TTC549 (cell line): ENCODE measurements around the gene ARFGAP2.
"Not testable (repeated sequence)": the region's sequence is repeated elsewhere in the genome, so short reads cannot be mapped to it uniquely, and the experiment has no call there.

Experiments used
- FAIRE-seq: peaks from 2 replicates; lab custom pipeline; 2012; peaks lifted over from hg19 to GRCh38; lab: Jason Lieb, UNC

ARFGAP2 gene

DNA sequence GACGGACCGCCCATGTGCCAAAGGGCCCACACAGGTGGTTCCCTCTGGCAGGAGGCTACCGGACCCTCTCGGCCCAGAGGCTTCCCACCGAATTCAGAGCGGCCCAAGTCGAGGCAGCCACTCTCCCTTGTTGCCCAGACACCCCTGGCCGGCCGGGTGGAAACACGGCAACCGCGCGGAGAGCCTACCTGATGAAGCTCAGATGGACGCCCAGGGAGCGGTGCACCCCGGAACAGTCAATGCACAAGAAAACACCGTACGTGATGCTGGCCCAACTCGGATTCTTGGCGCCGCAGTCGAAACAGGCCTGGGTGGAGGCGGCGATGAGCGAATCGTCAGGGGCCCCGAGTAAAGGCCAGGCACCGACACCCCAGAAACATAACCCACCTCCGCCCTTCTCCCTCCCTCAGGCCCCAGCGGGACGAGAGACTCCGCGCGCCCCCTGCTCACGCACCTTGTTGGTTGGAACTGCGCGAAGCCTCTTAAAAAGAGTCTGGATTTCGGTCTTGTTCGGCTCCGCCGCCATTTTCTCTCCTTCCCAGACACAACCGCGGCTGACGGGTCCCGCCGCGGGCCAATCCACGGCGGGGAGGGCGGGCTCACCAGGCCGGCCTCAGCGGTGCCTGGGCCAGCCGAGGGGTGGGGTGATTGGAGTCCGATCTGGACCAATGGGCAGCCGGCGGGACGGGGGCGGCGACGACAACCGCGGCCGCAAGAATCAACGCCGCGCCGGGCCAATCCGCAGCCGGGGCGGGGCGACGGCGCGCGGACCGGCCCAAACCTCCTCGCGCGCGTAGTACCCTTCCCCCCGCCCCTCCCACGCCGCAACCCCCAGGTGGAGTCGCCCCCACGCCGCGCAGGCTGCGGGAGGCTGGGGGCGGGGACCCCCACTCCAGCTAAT is at the start of gene ARFGAP2:
Gene ARFGAP2 (minus strand): TSS at position 552 of the 901 bp plus-strand sequence. CDS start 26 bp downstream, at position 526.
- peak; percentile 37 for FAIRE-seq

DNA sequence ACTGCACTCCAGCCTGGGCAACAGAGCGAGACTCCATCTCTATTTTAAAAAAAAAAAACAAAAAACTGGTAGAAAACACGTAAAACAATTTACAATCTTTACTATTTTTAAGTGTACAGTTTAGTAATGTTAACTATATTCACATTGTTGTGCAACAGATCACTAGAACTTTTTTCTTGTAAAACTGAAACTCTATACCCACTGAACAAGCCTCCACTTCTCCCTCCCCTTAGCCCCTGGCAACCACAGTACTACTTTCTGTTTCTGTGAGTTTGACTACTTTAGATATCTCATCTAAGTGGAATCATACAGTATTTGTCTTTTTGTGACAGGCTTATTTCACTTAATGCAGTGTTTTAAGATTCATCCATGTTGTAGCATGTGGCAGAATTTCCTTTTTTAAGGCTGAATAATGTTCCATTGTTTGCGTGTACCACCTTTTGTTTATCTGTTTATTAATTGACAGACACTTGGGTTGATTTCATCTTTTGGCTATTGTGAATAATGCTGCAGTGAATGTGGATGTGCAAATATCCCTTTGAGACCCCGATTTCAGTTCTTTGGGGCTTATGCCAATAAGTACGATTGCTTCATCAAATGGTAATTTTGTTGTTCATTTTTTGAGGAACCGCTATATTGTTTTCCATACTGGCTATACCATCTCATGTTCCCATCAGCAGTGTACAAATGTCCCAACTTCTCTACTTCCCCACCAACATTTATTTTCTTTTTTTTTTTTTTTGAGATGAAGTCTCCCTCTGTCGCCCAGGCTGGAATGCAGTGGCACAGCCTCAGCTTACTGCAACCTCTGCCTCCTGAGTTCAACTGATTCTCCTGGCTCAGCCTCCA is 49.1 kb upstream of the ARFGAP2 start:
- FAIRE-seq, result no peak

GRCh38 chr11:47222696-47223095 is 46.0 kb upstream of the ARFGAP2 start:
- no peak for FAIRE-seq

DNA sequence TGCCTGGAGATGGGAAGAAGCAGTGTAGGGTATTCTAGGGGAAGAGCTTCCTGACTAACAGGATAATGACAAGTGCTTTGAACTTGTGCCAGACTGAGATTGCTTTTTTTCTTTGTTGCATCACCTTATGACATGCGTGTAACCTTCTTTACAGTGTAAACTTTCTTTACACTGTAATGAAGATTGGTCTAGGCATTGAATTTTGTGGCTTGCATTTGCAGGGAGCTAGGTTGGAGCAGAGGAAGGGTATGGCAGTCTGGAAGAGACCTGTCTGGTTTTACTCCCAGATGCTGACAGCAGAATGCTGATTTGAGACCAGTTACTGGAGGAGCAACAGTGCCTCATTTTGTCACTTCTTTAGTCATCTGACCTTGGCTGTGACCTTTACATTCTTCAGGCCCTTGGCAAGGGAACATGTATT is 43.7 kb upstream of the ARFGAP2 start:
- no peak for FAIRE-seq

DNA sequence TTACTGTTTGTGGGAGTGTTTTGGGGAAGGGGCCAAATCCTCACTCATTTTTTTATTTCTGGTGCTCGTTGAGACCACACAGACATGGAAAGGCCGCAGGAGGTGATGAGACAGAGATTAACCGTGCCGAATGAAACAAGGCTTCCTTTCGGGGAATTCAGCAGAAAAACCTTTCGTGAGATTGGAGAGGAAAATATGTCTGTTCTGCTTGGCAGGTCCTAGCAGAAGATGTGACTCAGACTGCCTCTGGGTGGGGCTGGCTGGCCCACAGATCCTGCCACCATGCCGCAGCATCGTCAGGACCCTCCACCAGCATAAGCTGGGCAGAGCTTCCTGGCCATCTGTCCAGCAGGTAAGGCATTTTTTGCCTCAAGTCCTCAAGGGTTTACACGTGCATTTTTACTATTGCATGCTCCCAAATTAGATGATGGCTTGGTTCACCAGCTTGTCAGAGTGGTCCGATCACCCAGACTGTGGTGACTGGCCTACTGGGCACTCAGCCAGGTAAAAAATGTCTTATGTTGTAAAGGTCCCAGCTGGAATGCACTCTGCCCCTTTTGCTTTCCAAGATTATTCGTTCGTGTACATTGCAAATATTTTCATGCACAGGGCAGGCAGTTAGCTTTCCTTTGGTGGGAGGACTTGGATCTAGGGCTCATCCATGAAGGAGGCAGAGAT is 39.6 kb upstream of the ARFGAP2 start:
- no peak for FAIRE-seq

DNA sequence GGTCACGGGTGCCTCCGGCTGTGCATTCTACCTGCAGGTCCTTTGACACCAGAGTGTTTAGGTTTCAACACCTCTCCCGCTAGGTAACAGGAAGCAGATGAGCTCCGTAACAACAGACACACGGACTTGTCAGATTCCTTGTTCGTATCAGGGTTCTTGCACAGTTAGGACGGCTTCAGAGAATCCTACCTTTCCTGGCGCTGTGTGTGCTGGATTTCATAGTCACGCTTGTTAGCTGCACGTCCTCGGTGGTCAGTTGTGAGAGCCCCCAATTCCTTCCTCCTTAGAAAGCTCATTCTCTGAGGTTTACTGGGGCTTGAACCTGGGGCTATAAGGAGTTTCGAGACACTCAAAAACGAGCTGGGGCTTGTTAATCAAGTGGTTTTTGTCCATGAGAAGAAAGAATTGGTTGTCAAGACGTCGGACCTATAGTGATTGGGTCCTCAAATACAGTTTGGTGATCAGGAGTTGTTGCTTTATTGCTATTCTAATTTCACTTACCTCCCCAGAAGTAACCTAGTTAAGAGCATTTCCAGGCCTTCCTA is 38.8 kb upstream of the ARFGAP2 start:
- FAIRE-seq, result no peak

DNA sequence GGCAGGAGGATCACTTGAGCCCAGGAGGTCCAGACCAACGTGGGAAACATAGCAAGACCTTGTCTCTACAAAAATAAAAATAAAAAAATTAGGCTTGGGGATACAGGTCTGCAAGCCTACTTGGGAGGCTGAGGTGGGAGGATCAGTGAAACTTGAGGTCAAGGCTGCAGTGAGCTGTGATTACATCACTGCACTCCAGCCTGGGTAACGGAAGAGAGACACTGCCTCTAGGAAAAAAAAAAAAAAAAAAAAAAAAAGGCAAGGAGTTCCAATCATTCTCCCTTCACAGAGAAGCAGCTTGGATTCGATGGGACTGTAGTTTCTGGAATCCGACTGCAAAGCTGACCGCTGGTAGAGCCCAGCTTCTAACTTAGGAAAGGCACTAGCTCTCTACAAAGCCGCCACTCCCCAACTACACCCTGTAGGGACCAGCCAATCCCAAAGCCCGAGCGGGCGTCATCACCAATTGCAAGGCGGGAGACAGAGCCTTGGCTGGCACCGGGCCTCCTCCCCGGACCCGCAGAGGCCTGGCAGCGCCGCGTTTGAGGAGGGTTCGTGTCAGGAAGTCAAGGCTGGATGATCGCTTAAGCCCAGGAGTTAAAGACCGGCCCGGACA is 37.4 kb upstream of the ARFGAP2 start:
- no peak for FAIRE-seq

- no peak for FAIRE-seq
Observed at GRCh38 chr11:47212938-47213337, 36.3 kb upstream of the ARFGAP2 start.

- no peak for FAIRE-seq
Observed at GRCh38 chr11:47208628-47209027, 31.9 kb upstream of the ARFGAP2 start.

DNA sequence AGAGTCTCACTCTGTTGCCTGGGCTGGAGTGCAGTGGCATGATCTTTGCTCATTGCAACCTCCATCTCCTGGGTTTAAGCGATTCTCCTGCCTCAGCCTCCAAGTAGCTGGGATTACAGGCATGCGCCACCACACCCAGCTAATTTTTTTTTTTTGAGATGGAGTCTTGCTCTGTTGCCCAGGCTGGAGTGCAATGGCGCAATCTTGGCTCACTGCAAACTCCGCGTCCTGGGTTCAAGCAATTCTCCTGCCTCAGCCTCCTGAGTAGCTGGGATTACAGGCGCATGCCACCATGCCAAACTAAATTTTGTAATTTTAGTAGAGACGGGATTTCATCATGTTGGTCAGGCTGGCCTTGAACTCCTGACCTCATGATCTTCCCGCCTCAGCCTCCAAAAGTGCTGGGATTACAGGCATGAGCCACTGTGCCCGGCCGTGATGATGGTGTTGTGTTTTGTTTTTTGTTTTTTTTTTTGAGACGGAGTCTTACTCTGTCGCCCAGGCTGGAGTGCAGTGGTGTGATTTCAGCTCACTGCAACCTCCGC is 31.4 kb upstream of the ARFGAP2 start:
- not testable (repeated sequence) for FAIRE-seq

DNA sequence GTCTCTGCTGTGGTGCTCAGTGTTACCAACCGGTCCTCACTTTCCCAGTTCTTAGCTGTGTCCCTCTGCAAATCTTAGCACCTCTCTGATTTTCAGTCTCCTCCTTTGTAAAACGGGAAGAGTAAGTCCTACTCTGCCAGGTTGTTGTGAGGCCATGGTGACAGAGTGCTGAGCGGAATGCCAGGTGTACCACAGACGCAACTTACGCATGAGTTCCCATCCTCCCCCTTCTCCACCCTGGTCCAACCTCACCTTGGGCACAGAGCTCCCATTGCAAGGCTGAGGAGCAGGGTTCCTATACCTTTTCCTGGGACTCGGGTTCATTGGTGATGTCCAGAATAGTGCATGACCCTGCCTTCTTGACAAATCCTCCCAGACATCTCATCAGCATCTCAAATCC is 30.8 kb upstream of the ARFGAP2 start:
- no peak for FAIRE-seq

GRCh38 chr11:47206577-47206976 is 29.9 kb upstream of the ARFGAP2 start:
- not testable (repeated sequence) for FAIRE-seq

DNA sequence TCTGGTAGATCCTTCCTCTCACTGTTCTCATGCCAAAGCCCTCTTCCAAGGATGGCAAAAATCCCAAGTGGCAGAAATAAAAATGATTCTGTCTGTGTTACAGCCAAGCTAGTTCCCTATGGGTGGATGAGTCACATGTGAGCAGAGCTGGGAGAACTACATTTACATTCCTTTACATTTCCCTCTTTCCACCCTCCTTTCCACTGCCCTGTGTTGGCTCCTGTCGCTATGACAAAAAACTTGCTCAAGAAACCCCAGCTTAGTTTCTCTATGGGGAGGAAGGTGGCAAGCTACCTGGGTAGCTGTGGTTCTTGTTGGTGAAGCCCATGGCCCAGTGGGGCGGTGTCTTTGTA is 27.9 kb upstream of the ARFGAP2 start:
- no peak for FAIRE-seq

GRCh38 chr11:47202576-47202975 is 25.9 kb upstream of the ARFGAP2 start:
- FAIRE-seq, result no peak

GRCh38 chr11:47201015-47201414 is 24.3 kb upstream of the ARFGAP2 start:
- FAIRE-seq, result no peak

DNA sequence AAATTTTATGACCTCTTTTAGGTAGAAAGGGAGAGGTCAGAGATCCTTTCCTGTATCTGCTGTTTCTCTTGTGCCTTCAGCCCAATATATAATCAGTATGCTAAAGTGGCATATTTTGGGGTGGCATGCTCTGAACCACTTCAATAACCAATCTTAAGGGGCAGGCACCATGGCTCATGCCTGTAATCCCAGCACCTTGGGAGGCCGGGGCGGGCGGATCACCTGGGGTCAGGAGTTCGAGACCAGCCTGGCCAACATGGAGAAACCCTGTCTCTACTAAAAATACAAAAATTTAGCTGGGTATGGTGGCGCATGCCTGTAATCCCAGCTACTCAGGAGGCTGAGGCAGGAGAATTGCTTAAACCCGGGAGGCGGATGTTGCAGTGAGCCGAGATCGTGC is 21.5 kb upstream of the ARFGAP2 start:
- not testable (repeated sequence) for FAIRE-seq

GRCh38 chr11:47192111-47192510 is 15.4 kb upstream of the ARFGAP2 start:
- FAIRE-seq, result no peak

DNA sequence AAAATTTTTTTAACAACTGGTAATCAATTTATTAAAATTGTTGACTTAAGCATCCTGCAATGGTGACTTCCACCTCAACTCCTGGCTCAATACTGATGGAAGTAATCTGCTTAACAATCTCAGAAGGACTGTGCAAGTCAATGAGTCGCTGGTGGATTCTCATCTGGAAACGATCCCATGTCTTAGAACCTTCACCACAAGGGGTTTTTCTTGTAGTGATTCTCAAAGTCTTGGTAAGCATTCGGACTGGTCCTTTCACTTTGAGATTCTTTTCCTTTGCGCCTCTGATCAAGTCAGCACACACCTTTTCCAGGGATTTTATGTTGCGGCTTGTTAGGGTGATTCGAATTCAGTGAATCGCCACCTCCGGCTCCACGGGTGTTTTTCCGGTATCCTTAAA is 14.5 kb upstream of the ARFGAP2 start:
- FAIRE-seq, result not testable (repeated sequence)

- no peak for FAIRE-seq
Observed at GRCh38 chr11:47189100-47189834, 12.6 kb upstream of the ARFGAP2 start.

GRCh38 chr11:47188259-47188658 is 11.6 kb upstream of the ARFGAP2 start:
- no peak for FAIRE-seq

DNA sequence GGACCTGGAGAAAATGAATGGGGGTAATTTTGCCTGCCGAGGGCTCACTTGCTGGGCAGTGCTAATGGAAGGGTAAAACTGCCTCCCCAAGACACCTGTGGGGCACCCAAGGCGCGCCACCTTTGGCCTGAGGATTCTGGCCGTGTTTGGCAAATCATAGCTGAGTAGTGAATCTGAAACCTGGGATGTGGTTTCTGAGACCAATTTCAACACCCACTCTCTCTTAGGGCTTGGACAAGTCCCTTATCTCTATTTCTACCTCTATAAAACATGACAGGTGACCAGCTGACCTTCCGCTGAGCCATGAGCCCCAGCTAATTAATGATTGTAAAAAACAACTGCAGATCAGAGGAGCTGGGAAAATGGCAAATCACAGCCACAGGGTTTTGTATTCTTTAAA is 11.0 kb upstream of the ARFGAP2 start:
- no peak for FAIRE-seq
